Measurements from ENCODE around the gene NIPAL3.

Gene NIPAL3

DNA sequence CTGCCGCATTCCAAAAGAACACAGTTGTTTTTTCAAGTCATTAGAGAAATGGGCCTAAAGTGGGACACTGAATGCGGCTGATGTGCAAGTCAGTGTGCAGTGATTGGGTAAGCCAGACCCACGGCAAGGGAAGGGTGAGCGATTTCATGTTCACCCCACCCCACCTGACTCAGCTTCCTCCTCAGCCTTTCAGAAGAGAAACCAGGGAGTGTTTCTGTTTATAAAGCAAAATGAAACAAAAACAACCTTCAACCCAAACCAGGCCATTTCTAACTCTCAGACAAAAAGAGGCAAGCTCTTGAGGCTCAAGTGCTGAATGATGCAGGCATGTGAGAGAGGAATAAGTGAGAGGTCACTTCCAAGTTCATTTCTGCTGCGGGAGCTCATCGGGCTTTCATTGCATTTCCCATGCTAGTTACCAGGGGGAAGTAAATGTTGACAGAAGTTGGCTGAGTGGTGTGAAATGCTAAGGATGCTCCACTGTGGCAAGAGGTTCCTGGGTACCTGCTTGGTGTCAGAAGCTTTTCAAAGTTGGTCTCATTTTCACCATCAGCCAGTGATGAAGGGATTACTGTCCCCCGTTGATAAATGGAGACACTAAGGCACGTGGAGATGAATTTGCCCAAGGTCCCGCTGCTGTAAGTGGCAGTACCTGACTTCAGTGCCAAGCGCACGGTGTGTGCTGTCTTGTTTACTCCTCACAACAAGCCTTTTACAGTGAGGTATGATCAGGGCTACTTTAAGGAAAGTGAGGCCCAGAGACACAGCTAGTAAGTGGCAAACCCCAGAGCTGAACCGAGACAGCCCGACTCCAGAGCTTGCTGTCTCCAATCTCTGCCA lies 31.1 kb upstream of the NIPAL3 start:
- ATAC-seq = no peak
- TF ChIP-seq PPARA (CRISPR knock-in tag; IDR thresholded peaks at IDR 0.05; ENCODE audit: borderline replicate concordance) (no peak), GLIS3 (CRISPR knock-in tag; IDR thresholded peaks at IDR 0.05) (no peak)
- TF ChIP-seq, protein P1, sequence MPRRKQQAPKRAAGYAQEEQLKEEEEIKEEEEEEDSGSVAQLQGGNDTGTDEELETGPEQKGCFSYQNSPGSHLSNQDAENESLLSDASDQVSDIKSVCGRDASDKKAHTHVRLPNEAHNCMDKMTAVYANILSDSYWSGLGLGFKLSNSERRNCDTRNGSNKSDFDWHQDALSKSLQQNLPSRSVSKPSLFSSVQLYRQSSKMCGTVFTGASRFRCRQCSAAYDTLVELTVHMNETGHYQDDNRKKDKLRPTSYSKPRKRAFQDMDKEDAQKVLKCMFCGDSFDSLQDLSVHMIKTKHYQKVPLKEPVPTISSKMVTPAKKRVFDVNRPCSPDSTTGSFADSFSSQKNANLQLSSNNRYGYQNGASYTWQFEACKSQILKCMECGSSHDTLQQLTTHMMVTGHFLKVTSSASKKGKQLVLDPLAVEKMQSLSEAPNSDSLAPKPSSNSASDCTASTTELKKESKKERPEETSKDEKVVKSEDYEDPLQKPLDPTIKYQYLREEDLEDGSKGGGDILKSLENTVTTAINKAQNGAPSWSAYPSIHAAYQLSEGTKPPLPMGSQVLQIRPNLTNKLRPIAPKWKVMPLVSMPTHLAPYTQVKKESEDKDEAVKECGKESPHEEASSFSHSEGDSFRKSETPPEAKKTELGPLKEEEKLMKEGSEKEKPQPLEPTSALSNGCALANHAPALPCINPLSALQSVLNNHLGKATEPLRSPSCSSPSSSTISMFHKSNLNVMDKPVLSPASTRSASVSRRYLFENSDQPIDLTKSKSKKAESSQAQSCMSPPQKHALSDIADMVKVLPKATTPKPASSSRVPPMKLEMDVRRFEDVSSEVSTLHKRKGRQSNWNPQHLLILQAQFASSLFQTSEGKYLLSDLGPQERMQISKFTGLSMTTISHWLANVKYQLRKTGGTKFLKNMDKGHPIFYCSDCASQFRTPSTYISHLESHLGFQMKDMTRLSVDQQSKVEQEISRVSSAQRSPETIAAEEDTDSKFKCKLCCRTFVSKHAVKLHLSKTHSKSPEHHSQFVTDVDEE (CRISPR knock-in tag; IDR thresholded peaks at IDR 0.05) = no peak
- TF ChIP-seq, protein P2, sequence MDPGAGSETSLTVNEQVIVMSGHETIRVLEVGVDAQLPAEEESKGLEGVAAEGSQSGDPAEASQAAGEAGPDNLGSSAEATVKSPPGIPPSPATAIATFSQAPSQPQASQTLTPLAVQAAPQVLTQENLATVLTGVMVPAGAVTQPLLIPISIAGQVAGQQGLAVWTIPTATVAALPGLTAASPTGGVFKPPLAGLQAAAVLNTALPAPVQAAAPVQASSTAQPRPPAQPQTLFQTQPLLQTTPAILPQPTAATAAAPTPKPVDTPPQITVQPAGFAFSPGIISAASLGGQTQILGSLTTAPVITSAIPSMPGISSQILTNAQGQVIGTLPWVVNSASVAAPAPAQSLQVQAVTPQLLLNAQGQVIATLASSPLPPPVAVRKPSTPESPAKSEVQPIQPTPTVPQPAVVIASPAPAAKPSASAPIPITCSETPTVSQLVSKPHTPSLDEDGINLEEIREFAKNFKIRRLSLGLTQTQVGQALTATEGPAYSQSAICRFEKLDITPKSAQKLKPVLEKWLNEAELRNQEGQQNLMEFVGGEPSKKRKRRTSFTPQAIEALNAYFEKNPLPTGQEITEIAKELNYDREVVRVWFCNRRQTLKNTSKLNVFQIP (CRISPR knock-in tag; IDR thresholded peaks at IDR 0.05; ENCODE audit: borderline replicate concordance, low read depth) = no peak

DNA sequence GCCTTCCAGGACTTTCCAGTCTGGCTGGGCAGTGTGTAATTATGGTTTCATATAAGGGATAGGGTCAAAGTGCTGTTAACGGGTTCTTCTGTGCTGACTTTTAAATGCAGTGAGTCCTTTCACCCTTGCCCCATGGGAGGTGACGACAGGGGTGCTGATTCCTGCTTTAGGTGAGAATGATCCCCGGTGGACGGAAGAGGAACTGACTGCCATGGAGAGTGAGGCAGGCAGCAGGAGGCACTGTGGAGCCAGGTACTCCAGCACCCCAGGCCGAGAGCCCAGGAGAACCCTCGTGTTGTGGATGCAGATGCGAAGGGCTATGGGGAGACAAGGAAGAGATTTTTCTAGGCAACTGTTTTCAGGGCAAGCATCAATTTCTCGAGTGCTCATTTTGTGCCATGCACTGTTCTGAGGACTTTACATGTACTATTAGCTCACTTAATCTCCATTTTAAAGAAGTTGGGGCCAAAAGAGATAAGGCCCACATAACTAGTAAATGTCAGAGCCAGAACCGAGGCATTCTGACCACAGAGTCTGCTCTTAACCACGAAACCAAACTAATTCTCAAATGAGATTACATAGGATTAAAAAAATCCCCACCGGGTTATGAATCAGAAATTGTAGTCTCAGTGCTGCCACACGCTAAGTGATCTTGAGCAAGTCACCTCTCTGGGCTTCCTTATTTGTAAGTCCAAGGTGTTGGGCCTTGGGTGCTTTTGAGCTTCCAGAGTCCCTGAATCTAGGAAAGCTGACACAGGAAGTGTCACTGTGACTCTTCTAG lies 30.3 kb upstream of the NIPAL3 start:
- TF ChIP-seq, protein P3, sequence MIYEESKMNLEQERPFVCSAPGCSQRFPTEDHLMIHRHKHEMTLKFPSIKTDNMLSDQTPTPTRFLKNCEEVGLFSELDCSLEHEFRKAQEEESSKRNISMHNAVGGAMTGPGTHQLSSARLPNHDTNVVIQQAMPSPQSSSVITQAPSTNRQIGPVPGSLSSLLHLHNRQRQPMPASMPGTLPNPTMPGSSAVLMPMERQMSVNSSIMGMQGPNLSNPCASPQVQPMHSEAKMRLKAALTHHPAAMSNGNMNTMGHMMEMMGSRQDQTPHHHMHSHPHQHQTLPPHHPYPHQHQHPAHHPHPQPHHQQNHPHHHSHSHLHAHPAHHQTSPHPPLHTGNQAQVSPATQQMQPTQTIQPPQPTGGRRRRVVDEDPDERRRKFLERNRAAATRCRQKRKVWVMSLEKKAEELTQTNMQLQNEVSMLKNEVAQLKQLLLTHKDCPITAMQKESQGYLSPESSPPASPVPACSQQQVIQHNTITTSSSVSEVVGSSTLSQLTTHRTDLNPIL (CRISPR knock-in tag; IDR thresholded peaks at IDR 0.05; ENCODE audit: low read depth) = no peak
- no peak for TF ChIP-seq ZFP30 (CRISPR knock-in tag; IDR thresholded peaks at IDR 0.05)
- no peak for TF ChIP-seq ESRRG (CRISPR knock-in tag; IDR thresholded peaks at IDR 0.05)
- TF ChIP-seq ZNF565 (CRISPR knock-in tag; conservative IDR thresholded peaks at IDR 0.05; ENCODE audit: low read depth) = no peak
- peak; percentile 66; the same call in 2 of the 3 replicates for ATAC-seq

DNA sequence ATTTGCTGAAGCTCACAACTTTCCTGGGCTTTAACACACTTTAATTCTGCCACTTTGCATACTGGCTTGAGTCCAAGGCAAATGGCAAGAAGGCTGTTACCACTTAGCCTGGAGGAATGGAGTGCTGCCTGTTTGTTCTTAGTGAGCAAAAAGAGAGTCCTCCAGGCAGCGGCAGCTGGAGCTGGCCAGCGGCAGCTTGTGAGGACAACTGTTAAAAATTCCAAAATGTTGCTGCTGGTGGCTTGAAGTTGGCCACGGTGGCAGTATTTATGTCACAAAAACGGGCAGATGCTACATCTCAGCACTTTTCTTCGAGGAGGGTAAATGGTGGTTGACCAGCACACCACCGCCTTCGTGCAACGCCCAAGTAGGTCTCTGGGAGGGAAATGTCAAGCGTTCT lies 29.4 kb upstream of the NIPAL3 start:
- TF ChIP-seq, protein P3 (CRISPR knock-in tag; IDR thresholded peaks at IDR 0.05; ENCODE audit: low read depth) = no peak
- TF ChIP-seq BACH2 (CRISPR knock-in tag; IDR thresholded peaks at IDR 0.05; ENCODE audit: borderline replicate concordance) (no peak), ESRRG (CRISPR knock-in tag; IDR thresholded peaks at IDR 0.05) (no peak), ISL1 (CRISPR knock-in tag; IDR thresholded peaks at IDR 0.05) (no peak), ZFP3 (CRISPR knock-in tag; IDR thresholded peaks at IDR 0.05) (no peak), ZFP30 (CRISPR knock-in tag; IDR thresholded peaks at IDR 0.05) (no peak), TCF4 (CRISPR knock-in tag; IDR thresholded peaks at IDR 0.05; ENCODE audit: borderline replicate concordance) (no peak), GLIS3 (CRISPR knock-in tag; IDR thresholded peaks at IDR 0.05) (no peak)
- TF ChIP-seq, protein P4, sequence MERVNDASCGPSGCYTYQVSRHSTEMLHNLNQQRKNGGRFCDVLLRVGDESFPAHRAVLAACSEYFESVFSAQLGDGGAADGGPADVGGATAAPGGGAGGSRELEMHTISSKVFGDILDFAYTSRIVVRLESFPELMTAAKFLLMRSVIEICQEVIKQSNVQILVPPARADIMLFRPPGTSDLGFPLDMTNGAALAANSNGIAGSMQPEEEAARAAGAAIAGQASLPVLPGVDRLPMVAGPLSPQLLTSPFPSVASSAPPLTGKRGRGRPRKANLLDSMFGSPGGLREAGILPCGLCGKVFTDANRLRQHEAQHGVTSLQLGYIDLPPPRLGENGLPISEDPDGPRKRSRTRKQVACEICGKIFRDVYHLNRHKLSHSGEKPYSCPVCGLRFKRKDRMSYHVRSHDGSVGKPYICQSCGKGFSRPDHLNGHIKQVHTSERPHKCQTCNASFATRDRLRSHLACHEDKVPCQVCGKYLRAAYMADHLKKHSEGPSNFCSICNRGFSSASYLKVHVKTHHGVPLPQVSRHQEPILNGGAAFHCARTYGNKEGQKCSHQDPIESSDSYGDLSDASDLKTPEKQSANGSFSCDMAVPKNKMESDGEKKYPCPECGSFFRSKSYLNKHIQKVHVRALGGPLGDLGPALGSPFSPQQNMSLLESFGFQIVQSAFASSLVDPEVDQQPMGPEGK (CRISPR knock-in tag; IDR thresholded peaks at IDR 0.05; ENCODE audit: borderline replicate concordance) = no peak
- TF ChIP-seq, protein P1 (CRISPR knock-in tag; IDR thresholded peaks at IDR 0.05) = no peak
- TF ChIP-seq, protein P2 (CRISPR knock-in tag; IDR thresholded peaks at IDR 0.05; ENCODE audit: borderline replicate concordance, low read depth) = no peak
- ATAC-seq = no peak
